Astrocyte (in vitro differentiated cells and primary cell): Measurements from ENCODE around the gene ST6GALNAC4. TPM values are rescaled to one million over a fixed set of nuclear protein-coding genes. Genes with fewer than 3 reads are reported as not detected.

Source experiments
- DNase-seq: peaks from one replicate; pipeline ENCODE4 v3.0.0-alpha.2; 2010; ENCODE audit warnings: low read depth
- FAIRE-seq: peaks from 2 replicates; lab custom pipeline; 2011; peaks lifted over from hg19 to GRCh38; lab: Jason Lieb, UNC
- H2AFZ ChIP-seq: 2 replicates; pipeline ENCODE4 v1.6.0; 2012; ENCODE audit warnings: low read depth, low read length, inconsistent platforms
- H3K27ac ChIP-seq: 2 replicates; pipeline ENCODE4 v1.5.1; 2011; ENCODE audit warnings: low read depth, low read length, inconsistent platforms
- H3K27me3 ChIP-seq: 2 replicates; pipeline ENCODE4 v1.6.0; 2011; ENCODE audit warnings: low read length, inconsistent platforms; ENCODE audit not compliant: insufficient read depth
- H3K36me3 ChIP-seq: 2 replicates; pipeline ENCODE4 v1.5.1; 2011; ENCODE audit warnings: low read length, inconsistent platforms; ENCODE audit not compliant: insufficient read depth
- H3K4me1 ChIP-seq: 2 replicates; pipeline ENCODE4 v1.5.1; 2011; ENCODE audit warnings: low read length, inconsistent platforms; ENCODE audit not compliant: insufficient read depth
- H3K4me2 ChIP-seq: 2 replicates; pipeline ENCODE4 v1.6.0; 2012; ENCODE audit warnings: low read length, inconsistent platforms
- H3K4me3 ChIP-seq: 2 replicates; pipeline ENCODE4 v1.5.1; 2011; ENCODE audit warnings: low read depth, mild to moderate bottlenecking, low read length, inconsistent platforms; ENCODE audit not compliant: insufficient read depth
- H3K79me2 ChIP-seq: 2 replicates; pipeline ENCODE4 v1.6.0; 2012; ENCODE audit warnings: mild to moderate bottlenecking, low read length, inconsistent platforms; ENCODE audit not compliant: insufficient read depth
- H3K9ac ChIP-seq: 2 replicates; pipeline ENCODE4 v1.6.0; 2012; ENCODE audit warnings: mild to moderate bottlenecking, low read length, inconsistent platforms
- H3K9me3 ChIP-seq: 2 replicates; pipeline ENCODE4 v1.5.1; 2012; ENCODE audit warnings: low read depth, mild to moderate bottlenecking, low read length, inconsistent platforms; ENCODE audit not compliant: insufficient read depth
- H4K20me1 ChIP-seq: 2 replicates; pipeline ENCODE4 v1.6.0; 2012; ENCODE audit warnings: low read length, inconsistent platforms; ENCODE audit not compliant: insufficient read depth
- H3K27ac Mint-ChIP-seq: one replicate; pipeline ENCODE4 v1.8.0; 2021; ENCODE audit warnings: mild to moderate bottlenecking, mixed read lengths; ENCODE audit not compliant: unreplicated experiment
- H3K27me3 Mint-ChIP-seq: one replicate; pipeline ENCODE4 v1.8.0; 2021; ENCODE audit warnings: low read depth, mixed read lengths; ENCODE audit not compliant: unreplicated experiment
- H3K36me3 Mint-ChIP-seq: one replicate; pipeline ENCODE4 v1.8.0; 2021; ENCODE audit warnings: low read depth, mixed read lengths; ENCODE audit not compliant: unreplicated experiment
- H3K4me1 Mint-ChIP-seq: one replicate; pipeline ENCODE4 v1.8.0; 2021; ENCODE audit warnings: low read depth, mixed read lengths; ENCODE audit not compliant: unreplicated experiment
- H3K4me3 Mint-ChIP-seq: one replicate; pipeline ENCODE4 v1.8.0; 2021; ENCODE audit warnings: mild to moderate bottlenecking, moderate library complexity, mixed read lengths; ENCODE audit not compliant: unreplicated experiment
- H3K9me3 Mint-ChIP-seq: one replicate; pipeline ENCODE4 v1.8.0; 2021; ENCODE audit warnings: mild to moderate bottlenecking, mixed read lengths; ENCODE audit not compliant: unreplicated experiment
- CTCF ChIP-seq: IDR thresholded peaks from 2 replicates; pipeline ENCODE4 v1.5.1; 2011; ENCODE audit warnings: low read depth, mild to moderate bottlenecking, inconsistent platforms, low read length, moderate library complexity; ENCODE audit not compliant: insufficient read depth
- EZH2 ChIP-seq: IDR thresholded peaks from 2 replicates; pipeline ENCODE4 v1.6.1; 2012; ENCODE audit warnings: mild to moderate bottlenecking, low read length, inconsistent platforms; ENCODE audit not compliant: insufficient read depth
- total RNA-seq: library from RNA; stranded (reverse); gene quantifications from 2 replicates; pipeline ENCODE4 v1.2.1, GENCODE V29; 2021

ST6GALNAC4 gene
- total RNA-seq, 1 donor from 2014 or later = 14.5 TPM

- H3K27ac ChIP-seq = no peak overlapping the region
- H2AFZ ChIP-seq = no peak overlapping the region
- H3K4me3 ChIP-seq = no peak overlapping the region
- H3K9me3 ChIP-seq = no peaks in the 10 kb centered on the region
- TF ChIP-seq EZH2 (no peak), CTCF (no peak)
- H4K20me1 ChIP-seq = peaks cover 51% of the 10 kb centered on the region
- Mint-ChIP-seq H3K27ac (no peak overlapping the region), H3K27me3 (no peaks in the 10 kb centered on the region), H3K36me3 (peaks cover 3% of the 10 kb centered on the region), H3K4me3 (no peak overlapping the region), H3K9me3 (peaks cover 3% of the 10 kb centered on the region), H3K4me1 (peaks cover 7% of the 10 kb centered on the region)
- FAIRE-seq (no peak), DNase-seq (no peak)
- H3K79me2 ChIP-seq = peaks cover 45% of the 10 kb centered on the region
- H3K9ac ChIP-seq = no peak overlapping the region
- no peaks in the 10 kb centered on the region for H3K27me3 ChIP-seq
- H3K4me1 ChIP-seq = peaks cover 13% of the 10 kb centered on the region
- no peak overlapping the region for H3K4me2 ChIP-seq
- H3K36me3 ChIP-seq = no peaks in the 10 kb centered on the region
These were observed 43.1 kb upstream of the ST6GALNAC4 start for GRCh38 chr9:127959841-127960409.

GRCh38 chr9:127959398-127959797 lies 42.6 kb upstream of the ST6GALNAC4 start:
- no peak overlapping the region for H2AFZ ChIP-seq
- no peak overlapping the region for H3K9ac ChIP-seq
- no peak for TF ChIP-seq EZH2
- no peak for TF ChIP-seq CTCF
- H3K27ac ChIP-seq = no peak overlapping the region
- Mint-ChIP-seq H3K4me3 (no peak overlapping the region), H3K4me1 (peaks cover 7% of the 10 kb centered on the region), H3K27me3 (no peaks in the 10 kb centered on the region), H3K36me3 (peaks cover 3% of the 10 kb centered on the region), H3K9me3 (peaks cover 3% of the 10 kb centered on the region), H3K27ac (no peak overlapping the region)
- no peak overlapping the region for H3K4me3 ChIP-seq
- H3K27me3 ChIP-seq = no peaks in the 10 kb centered on the region
- H3K36me3 ChIP-seq = no peaks in the 10 kb centered on the region
- DNase-seq (no peak), FAIRE-seq (no peak)
- peaks cover 12% of the 10 kb centered on the region for H3K4me1 ChIP-seq
- no peaks in the 10 kb centered on the region for H3K9me3 ChIP-seq
- H4K20me1 ChIP-seq = peaks cover 56% of the 10 kb centered on the region
- no peak overlapping the region for H3K4me2 ChIP-seq
- H3K79me2 ChIP-seq = peaks cover 46% of the 10 kb centered on the region

- peaks cover 5% of the 10 kb centered on the region for H3K36me3 Mint-ChIP-seq
- peaks cover 7% of the 10 kb centered on the region for H3K4me1 Mint-ChIP-seq
- Histone ChIP-seq H3K4me3 (no peak overlapping the region), H2AFZ (no peak overlapping the region), H3K4me1 (peaks cover 11% of the 10 kb centered on the region), H3K27ac (no peak overlapping the region), H3K4me2 (no peak overlapping the region), H3K9ac (no peak overlapping the region), H3K27me3 (no peaks in the 10 kb centered on the region), H4K20me1 (peaks cover 63% of the 10 kb centered on the region), H3K9me3 (no peaks in the 10 kb centered on the region), H3K36me3 (no peaks in the 10 kb centered on the region), H3K79me2 (peaks cover 46% of the 10 kb centered on the region)
- no peaks in the 10 kb centered on the region for H3K27me3 Mint-ChIP-seq
- no peak overlapping the region for H3K27ac Mint-ChIP-seq
- DNase-seq (no peak), FAIRE-seq (no peak)
- TF ChIP-seq EZH2 (no peak), CTCF (no peak)
- H3K9me3 Mint-ChIP-seq = peaks cover 3% of the 10 kb centered on the region
- H3K4me3 Mint-ChIP-seq = no peak overlapping the region
These were observed 41.9 kb upstream of the ST6GALNAC4 start for GRCh38 chr9:127958728-127959127.
